ENCODE measurements around the gene DDX52. TPM values are rescaled to one million over a fixed set of nuclear protein-coding genes. Genes with fewer than 3 reads are reported as not detected.
"Not testable (repeated sequence)": the region's sequence is repeated elsewhere in the genome, so short reads cannot be mapped to it uniquely, and the experiment has no call there.

The DDX52 gene
- total RNA-seq, 2 donors from 2014 or later, result 9.3 to 9.4 TPM

GRCh38 chr17:37614823-37615222, 28.4 kb downstream of the DDX52 start:
- Histone ChIP-seq H3K27me3 (no peaks in the 10 kb centered on the region), H3K36me3 (peaks cover 58% of the 10 kb centered on the region), H3K27ac (no peak overlapping the region), H3K4me3 (no peak overlapping the region), H3K9me3 (no peaks in the 10 kb centered on the region), H3K4me1 (peaks cover 0 to 3% of the 10 kb centered on the region in 2 donors)
- no peak for TF ChIP-seq CTCF (IDR thresholded peaks at IDR 0.05)
- no peak for DNase-seq (ENCODE audit: low spot score)

GRCh38 chr17:37614391-37614790, 28.9 kb downstream of the DDX52 start:
- no peak for TF ChIP-seq CTCF (IDR thresholded peaks at IDR 0.05)
- H3K9me3 ChIP-seq, result no peaks in the 10 kb centered on the region
- peaks cover 0 to 6% of the 10 kb centered on the region in 2 donors for H3K4me1 ChIP-seq
- H3K36me3 ChIP-seq, result peaks cover 54% of the 10 kb centered on the region
- no peak overlapping the region for H3K4me3 ChIP-seq
- H3K27me3 ChIP-seq, result no peaks in the 10 kb centered on the region
- no peak overlapping the region for H3K27ac ChIP-seq
- DNase-seq (ENCODE audit: low spot score), result no peak

DNA sequence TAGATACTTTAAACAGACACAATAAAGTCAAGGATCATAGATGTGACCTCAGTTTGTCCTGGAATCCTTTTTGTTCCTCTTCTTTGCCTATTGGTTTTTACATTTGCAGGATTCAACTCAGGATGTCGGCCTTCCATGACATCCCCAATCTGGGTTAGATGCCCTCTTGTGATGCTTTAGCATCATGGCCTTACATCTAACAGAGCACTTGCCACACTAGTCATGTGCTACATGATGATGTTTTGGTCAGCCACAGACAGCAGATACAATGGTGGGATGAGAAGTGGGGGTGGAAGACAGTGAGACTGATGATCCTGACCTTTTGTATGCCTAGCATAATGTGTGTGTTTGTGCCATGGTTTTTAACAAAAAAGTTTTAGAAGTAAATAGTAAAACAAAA, 32.3 kb downstream of the DDX52 start:
- no peak overlapping the region for H3K4me3 ChIP-seq
- H3K9me3 ChIP-seq, result no peaks in the 10 kb centered on the region
- TF ChIP-seq CTCF (IDR thresholded peaks at IDR 0.05), result no peak
- peaks cover 25% of the 10 kb centered on the region for H3K36me3 ChIP-seq
- H3K4me1 ChIP-seq, result peaks cover 0 to 26% of the 10 kb centered on the region in 2 donors
- no peaks in the 10 kb centered on the region for H3K27me3 ChIP-seq
- no peak for DNase-seq (ENCODE audit: low spot score)
- H3K27ac ChIP-seq, result no peak overlapping the region

GRCh38 chr17:37610041-37610420, 33.2 kb downstream of the DDX52 start:
- Histone ChIP-seq H3K36me3 (peaks cover 16% of the 10 kb centered on the region), H3K27ac (peak overlapping the region; percentile 83 to 97), H3K4me1 (peaks cover 0 to 35% of the 10 kb centered on the region in 2 donors), H3K4me3 (peak overlapping the region in 1 of 2 donors; percentile 100)
- not testable (repeated sequence) for DNase-seq (ENCODE audit: low spot score); H3K9me3 ChIP-seq; H3K27me3 ChIP-seq

DNA sequence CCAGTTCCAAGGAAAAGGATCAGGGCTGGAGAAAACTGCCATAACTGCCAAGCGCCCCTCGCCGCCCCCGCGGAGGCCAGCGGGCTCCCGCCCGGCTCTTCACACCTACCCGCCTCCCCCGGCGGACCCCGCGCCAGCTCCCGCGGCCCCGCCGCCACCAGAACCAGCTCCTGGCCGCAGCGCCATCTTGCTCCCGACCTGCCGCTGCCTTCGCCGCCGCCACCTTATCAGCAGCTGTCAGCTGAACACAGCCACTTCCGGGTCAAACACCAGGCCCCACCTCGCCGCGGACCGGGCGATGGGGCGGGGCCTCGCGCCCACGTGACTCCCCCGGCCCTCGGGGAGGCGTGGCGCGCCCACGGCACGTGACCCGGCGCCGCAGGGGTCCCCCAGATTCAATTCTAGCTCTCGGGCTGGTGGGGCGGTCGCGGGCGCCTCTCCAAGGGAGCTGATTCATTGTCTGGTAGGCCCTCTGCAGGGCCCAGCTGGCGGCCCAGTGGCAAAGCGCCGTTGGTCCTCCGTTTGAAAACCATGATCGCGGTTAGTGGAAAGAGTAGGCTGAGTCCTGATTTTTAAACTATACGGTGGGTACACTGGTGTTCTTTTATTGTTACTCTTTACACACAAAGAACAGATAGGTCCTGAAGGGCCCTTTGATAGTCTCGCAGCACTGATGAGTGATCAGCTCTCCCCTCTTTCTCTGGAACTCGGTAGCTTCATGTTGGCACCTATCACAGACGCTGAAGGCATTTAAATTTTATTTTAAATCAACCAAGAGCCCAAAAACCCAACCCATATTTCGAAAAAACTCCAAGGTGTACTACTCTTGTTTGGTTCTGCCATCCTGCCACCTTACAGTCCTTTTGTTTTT, 33.8 kb downstream of the DDX52 start, which contains the start of gene SYNRG:
SYNRG (minus strand) TSS at position 249 of the 871 bp plus-strand sequence; CDS start at position 186, 63 bp downstream.
- peaks cover 0 to 35% of the 10 kb centered on the region in 2 donors for H3K4me1 ChIP-seq
- peak within 1 kb of the TSS; percentile 73 to 100 for H3K4me3 ChIP-seq
- H3K36me3 ChIP-seq, result peaks cover 9% of the 10 kb centered on the region
- peak in 1 of 2 donors; percentile 53 for TF ChIP-seq CTCF (IDR thresholded peaks at IDR 0.05)
- H3K27me3 ChIP-seq, result no peaks in the 10 kb centered on the region
- no peaks in the 10 kb centered on the region for H3K9me3 ChIP-seq
- peak within 1 kb of the TSS; percentile 83 to 97 for H3K27ac ChIP-seq
- peak; percentile 98 for DNase-seq (ENCODE audit: low spot score)

GRCh38 chr17:37608351-37609169, 34.7 kb downstream of the DDX52 start:
- Histone ChIP-seq H3K36me3 (peaks cover under 1% of the 10 kb centered on the region), H3K27me3 (no peaks in the 10 kb centered on the region), H3K4me3 (peak overlapping the region; percentile 73 to 100), H3K4me1 (peaks cover 0 to 35% of the 10 kb centered on the region in 2 donors), H3K27ac (peak overlapping the region; percentile 83 to 97), H3K9me3 (no peaks in the 10 kb centered on the region)
- no peak for DNase-seq (ENCODE audit: low spot score)
- TF ChIP-seq CTCF (IDR thresholded peaks at IDR 0.05), result no peak
